HepG2 (cell line): ENCODE results near the gene PCDH12. TPM values are rescaled to one million over a fixed set of nuclear protein-coding genes. Genes with fewer than 3 reads are reported as not detected.

Experiments
- BHLHE40 ChIP-seq: IDR thresholded peaks from 2 replicates; pipeline ENCODE4 v1.6.1; 2011; ENCODE audit warnings: low read length, improper control_type of control experiment
- DMAP1 ChIP-seq: IDR thresholded peaks from 2 replicates; pipeline ENCODE4 v1.6.1; 2016
- FOXJ3 ChIP-seq: sonication (generic); formaldehyde crosslinking; IDR thresholded peaks from 2 replicates; pipeline ENCODE4 v1.4.0; 2020; ENCODE audit warnings: missing genetic modification reagents, mild to moderate bottlenecking, borderline replicate concordance
- GATAD2A ChIP-seq: IDR thresholded peaks from 2 replicates; pipeline ENCODE4 v1.6.1; 2016
- HIVEP1 ChIP-seq: sonication (generic); formaldehyde crosslinking; IDR thresholded peaks from 2 replicates; pipeline ENCODE4 v1.4.0; 2020; ENCODE audit warnings: mild to moderate bottlenecking, missing genetic modification reagents
- IRF2 ChIP-seq: IDR thresholded peaks from 2 replicates; pipeline ENCODE4 v1.6.1; 2018; ENCODE audit warnings: missing genetic modification reagents, missing compliant biosample characterization
- KDM6A ChIP-seq: IDR thresholded peaks from 2 replicates; pipeline ENCODE4 v1.6.1; 2016; ENCODE audit warnings: low read depth
- PAXIP1 ChIP-seq: sonication (generic); formaldehyde crosslinking; conservative IDR thresholded peaks from 2 replicates; pipeline ENCODE4 v1.4.0; 2020; ENCODE audit warnings: mild to moderate bottlenecking, missing genetic modification reagents, moderate library complexity
- SP1 ChIP-seq, 2 experiments: fragments of 450-650 bp in 1 of 2; sonication (generic) in 1 of 2; formaldehyde crosslinking in 1 of 2; IDR thresholded peaks; 2 replicates each; pipeline versions ENCODE4 v1.4.0 to v1.6.1; 2016 to 2020; ENCODE audit warnings: missing genetic modification reagents in 1 of 2
- U2AF1 ChIP-seq: fragments of 200-400 bp; formaldehyde crosslinking; optimal IDR thresholded peaks from 2 replicates; pipeline ENCODE3; 2017; ENCODE audit warnings: mild to moderate bottlenecking, low read depth, low read length
- ZBTB4 ChIP-seq: sonication (generic); formaldehyde crosslinking; IDR thresholded peaks from 2 replicates; pipeline ENCODE4 v1.4.0; 2020; ENCODE audit warnings: missing genetic modification reagents, mild to moderate bottlenecking, borderline replicate concordance
- ZFP41 ChIP-seq: sonication (generic); formaldehyde crosslinking; IDR thresholded peaks from 2 replicates; pipeline ENCODE4 v1.4.0; 2020; ENCODE audit warnings: mild to moderate bottlenecking, missing genetic modification reagents, borderline replicate concordance
- ZMYM2 ChIP-seq: sonication (generic); formaldehyde crosslinking; IDR thresholded peaks from 2 replicates; pipeline ENCODE4 v1.8.0; 2022; ENCODE audit warnings: mild to moderate bottlenecking, missing genetic modification reagents
- ZNF605 ChIP-seq: sonication (generic); formaldehyde crosslinking; IDR thresholded peaks from 2 replicates; pipeline ENCODE4 v1.8.0; 2022; ENCODE audit warnings: mild to moderate bottlenecking, missing genetic modification reagents
- ZNF614 ChIP-seq: IDR thresholded peaks from 2 replicates; pipeline ENCODE4 v1.6.1; 2018; ENCODE audit warnings: missing biosample characterization, missing genetic modification reagents, inconsistent platforms, borderline replicate concordance
- ZNF678 ChIP-seq: sonication (generic); formaldehyde crosslinking; IDR thresholded peaks from 2 replicates; pipeline ENCODE4 v1.4.0; 2020; ENCODE audit warnings: mild to moderate bottlenecking, missing genetic modification reagents
- ZNF839 ChIP-seq: sonication (generic); formaldehyde crosslinking; IDR thresholded peaks from 2 replicates; pipeline ENCODE4 v1.4.0; 2020; ENCODE audit warnings: missing genetic modification reagents, mild to moderate bottlenecking, borderline replicate concordance
- ZSCAN21 ChIP-seq: sonication (generic); formaldehyde crosslinking; IDR thresholded peaks from 2 replicates; pipeline ENCODE4 v1.8.0; 2022; ENCODE audit warnings: mild to moderate bottlenecking, missing genetic modification reagents, moderate library complexity, borderline replicate concordance
- polyA plus RNA-seq, 8 experiments: library from polyadenylated mRNA; depleted of rRNA in 3 of 8; stranded (reverse) in 7 of 8; unstranded in 1 of 8; fragments of >200 nt; fragmentation: Illumina TruSeq in 4 of 8; extraction: Trizol in 4 of 8; gene quantifications; 2 replicates each; pipeline versions ENCODE4 v1.2.1 to v1.2.3, GENCODE V29; 2011 to 2016; ENCODE audit warnings: low read depth in 4 of 8, missing spikeins in 1 of 8, mixed read lengths in 1 of 8; ENCODE audit not compliant: insufficient read depth in 1 of 8
- total RNA-seq, 5 experiments: library from RNA; depleted of rRNA; stranded (reverse); fragments of >200 nt; fragmentation: Illumina TruSeq; extraction: Trizol; gene quantifications; 2 replicates each; pipeline ENCODE4 v1.2.3, GENCODE V29; 2016; ENCODE audit warnings: low read depth in 1 of 5
- TF ChIP-seq, protein P1 (sequence below): sonication (generic); formaldehyde crosslinking; IDR thresholded peaks from 2 replicates; pipeline ENCODE4 v1.4.0; 2020; ENCODE audit warnings: missing genetic modification reagents
- TF ChIP-seq, protein P2 (sequence below): sonication (generic); formaldehyde crosslinking; IDR thresholded peaks from 2 replicates; pipeline ENCODE4 v1.8.1; 2023; ENCODE audit warnings: mild to moderate bottlenecking, moderate library complexity, missing genetic modification reagents

PCDH12 gene
- total and polyA plus RNA-seq, 2 of the 13 experiments (the other 11 are each of a cell fraction or from before 2014, with no cell fraction given) = not detected

- TF ChIP-seq ZNF678 (CRISPR knock-in tag) (0 out of 2 replicates have a peak, but pooled peaks have one; percentile 69), KDM6A (CRISPR knock-in tag) (no peak), PAXIP1 (CRISPR knock-in tag) (peak; percentile 40; the same call in 1 of the 2 replicates), ZFP41 (CRISPR knock-in tag) (no peak; the same call in 1 of the 2 replicates), U2AF1 (peak; percentile 93), SP1 (IDR thresholded peaks at IDR 0.05) (no peak), SP1 (CRISPR knock-in tag; IDR thresholded peaks at IDR 0.05) (peak; percentile 42; the same call in 1 of the 2 replicates), IRF2 (peak; percentile 30; the same call in 1 of the 2 replicates), DMAP1 (peak; percentile 89), BHLHE40 (peak; percentile 33; the same call in 1 of the 2 replicates), ZNF614 (CRISPR knock-in tag) (peak; percentile 62; the same call in 1 of the 2 replicates), ZNF605 (CRISPR knock-in tag) (peak; percentile 84), HIVEP1 (CRISPR knock-in tag) (no peak), ZNF839 (CRISPR knock-in tag) (no peak), ZSCAN21 (peak; percentile 73; the same call in 1 of the 2 replicates), GATAD2A (CRISPR knock-in tag) (peak; percentile 38; the same call in 1 of the 2 replicates), ZMYM2 (CRISPR knock-in tag) (no peak), FOXJ3 (CRISPR knock-in tag) (peak; percentile 67; the same call in 1 of the 2 replicates), ZBTB4 (CRISPR knock-in tag) (no peak)
- TF ChIP-seq, protein P1, sequence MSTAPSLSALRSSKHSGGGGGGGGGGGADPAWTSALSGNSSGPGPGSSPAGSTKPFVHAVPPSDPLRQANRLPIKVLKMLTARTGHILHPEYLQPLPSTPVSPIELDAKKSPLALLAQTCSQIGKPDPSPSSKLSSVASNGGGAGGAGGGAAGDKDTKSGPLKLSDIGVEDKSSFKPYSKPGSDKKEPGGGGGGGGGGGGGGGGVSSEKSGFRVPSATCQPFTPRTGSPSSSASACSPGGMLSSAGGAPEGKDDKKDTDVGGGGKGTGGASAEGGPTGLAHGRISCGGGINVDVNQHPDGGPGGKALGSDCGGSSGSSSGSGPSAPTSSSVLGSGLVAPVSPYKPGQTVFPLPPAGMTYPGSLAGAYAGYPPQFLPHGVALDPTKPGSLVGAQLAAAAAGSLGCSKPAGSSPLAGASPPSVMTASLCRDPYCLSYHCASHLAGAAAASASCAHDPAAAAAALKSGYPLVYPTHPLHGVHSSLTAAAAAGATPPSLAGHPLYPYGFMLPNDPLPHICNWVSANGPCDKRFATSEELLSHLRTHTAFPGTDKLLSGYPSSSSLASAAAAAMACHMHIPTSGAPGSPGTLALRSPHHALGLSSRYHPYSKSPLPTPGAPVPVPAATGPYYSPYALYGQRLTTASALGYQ (CRISPR knock-in tag) = 0 out of 2 replicates have a peak, but pooled peaks have one; percentile 54
- TF ChIP-seq, protein P2, sequence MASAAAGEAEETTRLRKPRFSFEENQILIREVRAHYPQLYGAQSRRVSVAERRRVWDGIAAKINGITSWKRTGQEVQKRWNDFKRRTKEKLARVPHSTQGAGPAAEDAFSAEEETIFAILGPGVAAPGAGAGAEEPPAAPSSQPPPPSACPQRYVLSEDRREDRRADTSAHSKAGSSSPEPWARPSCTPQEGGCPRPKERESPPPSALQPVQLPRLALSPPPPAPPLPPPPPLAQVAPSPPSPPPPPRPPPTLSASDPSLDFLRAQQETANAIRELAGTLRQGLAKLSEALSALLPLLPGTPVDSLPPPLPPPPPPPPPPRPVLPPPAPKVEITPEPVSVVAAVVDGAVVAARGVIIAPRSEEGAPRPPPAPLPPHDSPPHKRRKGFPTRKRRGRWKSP (CRISPR knock-in tag) = peak; percentile 80; the same call in 1 of the 2 replicates
These were observed 11.1 kb upstream of the PCDH12 start, which contains the start of gene RNF14 (continued) for GRCh38 chr5:141968914-141969608.
